GM12878 (cell line): ENCODE results near the gene PLA2G2E. TPM values are rescaled to one million over a fixed set of nuclear protein-coding genes. Genes with fewer than 3 reads are reported as not detected.

Experiments used
- ATAC-seq: fragments of 200-7000 bp; cut with Tn5 transposase; 3 replicates; pipeline ENCODE4 v1.9.1; 2020; ENCODE audit warnings: mild to moderate bottlenecking, moderate library complexity
- BruUV-seq: library from RNA; stranded (reverse); fragments of 400-500 nt; replicated peaks from 2 replicates; lab custom pipeline; 2021; lab: Mats Ljungman, UMichigan
- CTCF ChIA-PET: fragments of 300-600 bp; sonication (Branson Sonifier 250); formaldehyde crosslinking; extraction: SDS; loops from one replicate; lab custom pipeline; 2021; ENCODE audit warnings: inconsistent platforms; lab: Yijun Ruan, JAX
- POLR2A ChIA-PET: fragments of 350-600 bp; formaldehyde crosslinking; extraction: SDS; loops from one replicate; lab custom pipeline; 2021; ENCODE audit warnings: inconsistent platforms; lab: Charles Lee
- RAD21 ChIA-PET: fragments of 300-600 bp; sonication (Branson Sonifier 250); formaldehyde crosslinking; loops from one replicate; lab custom pipeline; 2023; ENCODE audit warnings: antibody characterized with exemption; ENCODE audit not compliant: unreplicated experiment; lab: Charles Lee
- SMC1A ChIA-PET: fragments of 300-600 bp; sonication (Branson Sonifier 250); formaldehyde crosslinking; loops from one replicate; lab custom pipeline; 2023; ENCODE audit not compliant: unreplicated experiment, uncharacterized antibody; lab: Charles Lee
- DNase-seq: peaks from one replicate; pipeline ENCODE4 v3.0.0-alpha.2; 2011; ENCODE audit warnings: low read depth, low spot score
- FAIRE-seq: peaks from 3 replicates; lab custom pipeline; 2011; peaks lifted over from hg19 to GRCh38; lab: Jason Lieb, UNC
- H2AFZ ChIP-seq: 2 replicates; pipeline ENCODE4 v1.6.0; 2011; ENCODE audit warnings: low read depth, low read length, control low read depth; ENCODE audit not compliant: control insufficient read depth
- H3K27ac ChIP-seq: 2 replicates; pipeline ENCODE4 v1.5.1; 2011; ENCODE audit warnings: control low read depth; ENCODE audit not compliant: control insufficient read depth, insufficient read depth
- H3K27me3 ChIP-seq, 2 experiments: replicated peaks in 1 of 2; 2 replicates each; pipeline versions ENCODE4 v1.6.0 to v1.6.1; 2011; ENCODE audit warnings: low read length in 1 of 2; ENCODE audit not compliant: control insufficient read depth in 2 of 2, insufficient read depth in 2 of 2
- H3K36me3 ChIP-seq, 2 experiments: 2 replicates each; pipeline ENCODE4 v1.5.1; 2011; ENCODE audit warnings: low read length in 1 of 2; ENCODE audit not compliant: control insufficient read depth in 2 of 2, insufficient read depth in 2 of 2
- H3K4me1 ChIP-seq: 2 replicates; pipeline ENCODE4 v1.6.1; 2011; ENCODE audit warnings: mild to moderate bottlenecking, low read length, moderate library complexity, mixed read lengths; ENCODE audit not compliant: control insufficient read depth, insufficient read depth
- H3K4me2 ChIP-seq: 2 replicates; pipeline ENCODE4 v1.6.0; 2011; ENCODE audit warnings: control low read depth; ENCODE audit not compliant: control insufficient read depth, insufficient read depth
- H3K4me3 ChIP-seq: fragments of 200-600 bp; sonication (generic); 2 replicates; pipeline ENCODE4 v1.5.1; 2016
- H3K79me2 ChIP-seq: 2 replicates; pipeline ENCODE4 v1.6.0; 2011; ENCODE audit warnings: low read length; ENCODE audit not compliant: control insufficient read depth, insufficient read depth
- H3K9ac ChIP-seq: 2 replicates; pipeline ENCODE4 v1.8.0; 2011; ENCODE audit warnings: low read length, control low read depth, mixed read lengths; ENCODE audit not compliant: control insufficient read depth, insufficient read depth
- H3K9me3 ChIP-seq: replicated peaks from 3 replicates; pipeline ENCODE4 v1.5.1; 2011; ENCODE audit warnings: mild to moderate bottlenecking, low read length; ENCODE audit not compliant: control insufficient read depth, insufficient read depth
- H4K20me1 ChIP-seq: 2 replicates; pipeline ENCODE4 v1.6.0; 2011; ENCODE audit not compliant: control insufficient read depth, insufficient read depth
- ASH2L ChIP-seq: fragments of 300-600, 200-600 bp; sonication (generic); IDR thresholded peaks from 2 replicates; pipeline ENCODE4 v1.6.1; 2017; ENCODE audit warnings: low read depth, mild to moderate bottlenecking, borderline replicate concordance
- CBFB ChIP-seq: IDR thresholded peaks from 2 replicates; pipeline ENCODE4 v1.6.1; 2016; ENCODE audit warnings: antibody characterized with exemption, low read depth
- CBX5 ChIP-seq: sonication (generic); IDR thresholded peaks from 2 replicates; pipeline ENCODE4 v1.6.1; 2016; ENCODE audit warnings: low read depth, moderate library complexity, mild to moderate bottlenecking, inconsistent platforms
- GATAD2B ChIP-seq: fragments of 450-650 bp; conservative IDR thresholded peaks from 2 replicates; pipeline ENCODE4 v1.6.1; 2017; ENCODE audit warnings: low read depth, mild to moderate bottlenecking, moderate library complexity
- IRF3 ChIP-seq: fragments of 450-650 bp; IDR thresholded peaks from 2 replicates; pipeline ENCODE4 v1.6.1; 2014; ENCODE audit warnings: mild to moderate bottlenecking
- KAT2A ChIP-seq: conservative IDR thresholded peaks from 2 replicates; pipeline ENCODE4 v1.6.1; 2011; ENCODE audit warnings: low read depth, low read length; ENCODE audit not compliant: control insufficient read depth
- MEF2A ChIP-seq: IDR thresholded peaks from 2 replicates; pipeline ENCODE4 v1.6.1; 2011; ENCODE audit warnings: low read depth, mild to moderate bottlenecking, low read length, moderate library complexity; ENCODE audit not compliant: insufficient read depth
- NFYB ChIP-seq: IDR thresholded peaks from 2 replicates; pipeline ENCODE4 v1.6.1; 2011; ENCODE audit warnings: low read depth, mild to moderate bottlenecking, low read length, improper control_type of control experiment, moderate library complexity; ENCODE audit not compliant: insufficient read depth
- NR2C2 ChIP-seq: IDR thresholded peaks from 2 replicates; pipeline ENCODE4 v1.6.1; 2011; ENCODE audit warnings: borderline replicate concordance, low read depth; ENCODE audit not compliant: control insufficient read depth, insufficient read length
- RAD51 ChIP-seq: fragments of 450-650 bp; IDR thresholded peaks from 2 replicates; pipeline ENCODE4 v1.6.1; 2016; ENCODE audit warnings: moderate library complexity, mild to moderate bottlenecking, inconsistent platforms
- SMAD1 ChIP-seq: fragments of 450-650 bp; IDR thresholded peaks from 2 replicates; pipeline ENCODE4 v1.6.1; 2018; ENCODE audit warnings: mild to moderate bottlenecking, low read depth; ENCODE audit not compliant: partially characterized antibody
- STAT3 ChIP-seq: IDR thresholded peaks from 2 replicates; pipeline ENCODE4 v1.6.1; 2011; ENCODE audit warnings: low read depth, low read length, improper control_type of control experiment
- WGBS: methylation state at CpG from one replicate; pipeline ENCODE4 v1.1.6; 2016; ENCODE audit warnings: low lambda C conversion rate; ENCODE audit not compliant: insufficient replicate concordance, insufficient coverage; ENCODE audit errors: missing lambda C conversion rate; 5-methylcytosine and 5-hydroxymethylcytosine counted together
- in situ Hi-C: fragments of 300-500 bp; cut with MboI; formaldehyde crosslinking; loops from 9 replicates; pipeline ENCODE4 v1.14.3; 2018; ENCODE audit warnings: mixed read lengths
- intact Hi-C: fragments of 100-400 bp; cut with micrococcal nuclease; formaldehyde crosslinking; loops from one replicate; pipeline ENCODE4 v1.14.2; 2022; ENCODE audit not compliant: unreplicated experiment
- polyA plus RNA-seq, 11 experiments: library from polyadenylated mRNA; depleted of rRNA in 4 of 11; unstranded in 6 of 11; stranded (reverse) in 5 of 11; fragments of >200 nt; fragmentation: Nextera tagmentation in 4 of 11; fragmentation: Illumina TruSeq in 1 of 11; extraction: Ambion mirVana in 4 of 11; extraction: Trizol in 1 of 11; gene quantifications; 1 replicate in 1 of 11; 2 replicates in 10 of 11; pipeline versions ENCODE4 v1.2.1 to v1.2.3, GENCODE V29; 2011 to 2016; ENCODE audit warnings: inconsistent platforms in 2 of 11, missing spikeins in 2 of 11, low read depth in 1 of 11
- total RNA-seq, 4 experiments: library from RNA; depleted of rRNA in 3 of 4; stranded (reverse); fragments of >200 nt in 3 of 4; fragmentation: Illumina TruSeq in 1 of 4; extraction: Trizol in 1 of 4; gene quantifications; 2 replicates each; pipeline versions ENCODE4 v1.2.1 to v1.2.3, GENCODE V29; 2013 to 2021

The PLA2G2E gene
- total and polyA plus RNA-seq, 10 of the 15 experiments (the other 5 are each of a cell fraction or from before 2014, with no cell fraction given) = not detected

DNA sequence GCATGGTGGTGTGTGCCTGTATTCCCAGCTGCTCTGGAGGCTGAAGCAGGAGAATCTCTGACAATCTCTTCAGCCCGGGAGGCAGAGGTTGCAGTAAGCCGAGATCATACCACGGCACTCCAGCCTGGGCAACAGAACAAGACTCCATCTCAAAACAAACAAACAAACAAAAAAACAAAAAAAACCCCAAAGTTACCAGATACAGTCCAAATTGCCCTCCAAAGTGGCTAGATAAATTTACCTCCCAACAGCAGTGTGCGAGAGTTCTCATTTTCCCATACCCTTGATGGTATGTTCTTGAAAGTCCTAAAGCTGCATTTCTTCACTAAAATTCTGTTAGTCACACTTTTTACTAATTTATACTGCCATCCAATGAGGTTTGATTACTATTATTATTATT is 44.2 kb downstream of the PLA2G2E start:
- FAIRE-seq = no peak
- 72% methylated on average over 4 of the region's 4 CpGs for WGBS
- intact Hi-C loops = no loop called here
- Histone ChIP-seq H3K27ac (no peak overlapping the region), H4K20me1 (no peaks in the 10 kb centered on the region), H3K27me3 (no peaks in the 10 kb centered on the region; a peak in 1 of 4 replicates), H3K79me2 (peaks cover 19% of the 10 kb centered on the region), H3K4me2 (no peak overlapping the region), H3K36me3 (no peaks in the 10 kb centered on the region), H3K4me1 (no peaks in the 10 kb centered on the region), H2AFZ (no peak overlapping the region), H3K9ac (no peak overlapping the region), H3K4me3 (no peak overlapping the region), H3K9me3 (no peaks in the 10 kb centered on the region)
- ATAC-seq = no peak
- RAD21 ChIA-PET = no interaction called here
- SMC1A ChIA-PET = no interaction called here
- CTCF ChIA-PET = no interaction called here
- DNase-seq = no peak
- BruUV-seq = no TSS peak
- TF ChIP-seq NR2C2 = no peak
- no peak for TF ChIP-seq NFYB
- TF ChIP-seq MEF2A = no peak
- no peak for TF ChIP-seq KAT2A
- no peak for TF ChIP-seq CBFB
- TF ChIP-seq STAT3 = no peak
- TF ChIP-seq CBX5 = no peak
- no peak for TF ChIP-seq IRF3
- TF ChIP-seq SMAD1 = no peak
- TF ChIP-seq ASH2L = no peak
- TF ChIP-seq GATAD2B = no peak
- TF ChIP-seq RAD51 = no peak
- in situ Hi-C loops = no loop called here
- POLR2A ChIA-PET = no interaction called here
